IMR-90 (cell line): ENCODE data around the gene ABHD12B. TPM values are rescaled to one million over a fixed set of nuclear protein-coding genes. Genes with fewer than 3 reads are reported as not detected.

Source experiments
- ATAC-seq: fragments of 200-7000 bp; cut with Tn5 transposase; 2 replicates; pipeline ENCODE4 v1.9.1; 2020; ENCODE audit warnings: low read depth, mild to moderate bottlenecking, moderate library complexity
- BruUV-seq: library from RNA; stranded (reverse); fragments of 400-500 nt; replicated peaks from 2 replicates; lab custom pipeline; 2021; lab: Mats Ljungman, UMichigan
- CTCF ChIA-PET: fragments of 300-600 bp; formaldehyde crosslinking; extraction: SDS; loops from one replicate; lab custom pipeline; 2021; ENCODE audit warnings: antibody characterized with exemption; lab: Yijun Ruan, JAX
- POLR2A ChIA-PET: fragments of 300-600 bp; sonication (Branson Sonifier 250); formaldehyde crosslinking; loops from one replicate; lab custom pipeline; 2022; ENCODE audit warnings: antibody characterized with exemption; ENCODE audit not compliant: unreplicated experiment; lab: Charles Lee
- DNase-seq: peaks from one replicate; pipeline ENCODE4 v3.0.0; 2013
- H2AFZ ChIP-seq: replicated peaks from 2 replicates; pipeline ENCODE3; 2013; ENCODE audit warnings: low read length, mild to moderate bottlenecking; ENCODE audit not compliant: poor library complexity
- H2AK5ac ChIP-seq: 2 replicates; pipeline ENCODE4 v1.6.1; 2013; ENCODE audit warnings: low read depth, low read length, inconsistent platforms
- H2AK9ac ChIP-seq: replicated peaks from 2 replicates; pipeline ENCODE3; 2013; ENCODE audit warnings: mild to moderate bottlenecking, low read depth, low read length, moderate library complexity; ENCODE audit not compliant: poor library complexity
- H2BK120ac ChIP-seq: 2 replicates; pipeline ENCODE4 v1.6.1; 2013; ENCODE audit warnings: low read depth, low read length, inconsistent platforms
- H2BK15ac ChIP-seq: 3 replicates; pipeline ENCODE4 v1.6.1; 2013; ENCODE audit warnings: low read depth, low read length, inconsistent platforms
- H2BK20ac ChIP-seq: 2 replicates; pipeline ENCODE4 v1.6.1; 2013; ENCODE audit warnings: low read depth, mild to moderate bottlenecking, inconsistent platforms, low read length, moderate library complexity
- H2BK5ac ChIP-seq: 2 replicates; pipeline ENCODE4 v1.6.1; 2013; ENCODE audit warnings: mild to moderate bottlenecking, low read depth, low read length, inconsistent platforms; ENCODE audit not compliant: poor library complexity, severe bottlenecking
- H3K14ac ChIP-seq: replicated peaks from 2 replicates; pipeline ENCODE4 v1.6.1; 2013; ENCODE audit warnings: low read depth, low read length, inconsistent platforms
- H3K18ac ChIP-seq: 2 replicates; pipeline ENCODE4 v1.6.1; 2013; ENCODE audit warnings: low read depth, low read length, control low read depth
- H3K23ac ChIP-seq: 2 replicates; pipeline ENCODE4 v1.6.1; 2013; ENCODE audit warnings: low read depth, low read length, inconsistent platforms
- H3K27ac ChIP-seq: 2 replicates; pipeline ENCODE4 v1.5.1; 2013; ENCODE audit warnings: mild to moderate bottlenecking, control low read depth, low read length; ENCODE audit not compliant: insufficient read depth
- H3K27me3 ChIP-seq: 2 replicates; pipeline ENCODE4 v1.6.1; 2013; ENCODE audit warnings: low read length; ENCODE audit not compliant: control insufficient read depth, insufficient read depth
- H3K36me3 ChIP-seq: 2 replicates; pipeline ENCODE4 v1.6.1; 2013; ENCODE audit warnings: low read length, mixed read lengths; ENCODE audit not compliant: control insufficient read depth, insufficient read depth
- H3K4ac ChIP-seq: 2 replicates; pipeline ENCODE4 v1.6.1; 2013; ENCODE audit warnings: low read depth, low read length, inconsistent platforms
- H3K4me1 ChIP-seq: 2 replicates; pipeline ENCODE4 v1.6.1; 2013; ENCODE audit warnings: low read length, mixed read lengths; ENCODE audit not compliant: control insufficient read depth, insufficient read depth
- H3K4me2 ChIP-seq: 2 replicates; pipeline ENCODE4 v1.6.1; 2013; ENCODE audit warnings: low read depth, mild to moderate bottlenecking, control low read depth, low read length, moderate library complexity
- H3K4me3 ChIP-seq: 2 replicates; pipeline ENCODE4 v1.5.1; 2013; ENCODE audit warnings: low read depth, mild to moderate bottlenecking, control low read depth, low read length, moderate library complexity; ENCODE audit not compliant: insufficient read depth
- H3K56ac ChIP-seq: 2 replicates; pipeline ENCODE4 v1.6.1; 2013; ENCODE audit warnings: low read length, inconsistent platforms; ENCODE audit not compliant: insufficient read depth; ENCODE audit errors: extremely low read depth
- H3K79me1 ChIP-seq, 2 experiments: 2 replicates each; pipeline ENCODE4 v1.6.1; 2013; ENCODE audit warnings: low read length in 2 of 2, inconsistent platforms in 1 of 2, low read depth in 1 of 2
- H3K9ac ChIP-seq: 2 replicates; pipeline ENCODE4 v1.6.1; 2013; ENCODE audit warnings: low read depth, low read length, control low read depth
- H3K9me1 ChIP-seq: 2 replicates; pipeline ENCODE4 v1.6.1; 2013; ENCODE audit warnings: low read length, inconsistent platforms; ENCODE audit not compliant: insufficient read depth
- H3K9me3 ChIP-seq: 2 replicates; pipeline ENCODE4 v1.6.1; 2013; ENCODE audit warnings: low read length; ENCODE audit not compliant: control insufficient read depth, insufficient read depth
- H4K20me1 ChIP-seq: 2 replicates; pipeline ENCODE4 v1.6.1; 2013; ENCODE audit warnings: low read length, inconsistent platforms; ENCODE audit not compliant: insufficient read depth
- H4K5ac ChIP-seq: 2 replicates; pipeline ENCODE4 v1.6.1; 2013; ENCODE audit warnings: mild to moderate bottlenecking, low read depth, low read length, control low read depth
- H4K8ac ChIP-seq, 2 experiments: 2 replicates each; pipeline ENCODE4 v1.6.1; 2013; ENCODE audit warnings: low read depth in 2 of 2, low read length in 2 of 2, control low read depth in 1 of 2, inconsistent platforms in 1 of 2
- H4K91ac ChIP-seq: 2 replicates; pipeline ENCODE4 v1.6.1; 2013; ENCODE audit warnings: low read depth, low read length, inconsistent platforms; ENCODE audit not compliant: insufficient read depth
- BHLHE40 ChIP-seq: fragments of 150-350 bp; IDR thresholded peaks from 2 replicates; pipeline ENCODE4 v1.6.1; 2016; ENCODE audit warnings: mild to moderate bottlenecking, low read depth, low read length
- FOS ChIP-seq: fragments of 150-350 bp; IDR thresholded peaks from 2 replicates; pipeline ENCODE4 v1.6.1; 2016; ENCODE audit warnings: low read depth, low read length
- MAFK ChIP-seq: IDR thresholded peaks from 2 replicates; pipeline ENCODE4 v1.6.1; 2012; ENCODE audit warnings: low read depth, low read length, improper control_type of control experiment
- MAZ ChIP-seq: IDR thresholded peaks from 2 replicates; pipeline ENCODE4 v1.6.1; 2012; ENCODE audit warnings: low read depth, mild to moderate bottlenecking, low read length, improper control_type of control experiment, moderate library complexity, borderline replicate concordance
- MXI1 ChIP-seq: IDR thresholded peaks from 2 replicates; pipeline ENCODE4 v1.6.1; 2012; ENCODE audit warnings: low read depth, mild to moderate bottlenecking, low read length, moderate library complexity, borderline replicate concordance
- NFE2L2 ChIP-seq: fragments of 150-350 bp; IDR thresholded peaks from 2 replicates; pipeline ENCODE4 v1.6.1; 2016; ENCODE audit warnings: low read depth, mild to moderate bottlenecking, low read length
- POLR2A ChIP-seq: IDR thresholded peaks from 2 replicates; pipeline ENCODE4 v1.6.1; 2012; ENCODE audit warnings: mild to moderate bottlenecking, low read depth, low read length
- RCOR1 ChIP-seq: IDR thresholded peaks from 2 replicates; pipeline ENCODE4 v1.6.1; 2012; ENCODE audit warnings: mild to moderate bottlenecking, low read length, improper control_type of control experiment; ENCODE audit not compliant: insufficient replicate concordance
- SMC3 ChIP-seq: fragments of 150-350 bp; IDR thresholded peaks from 2 replicates; pipeline ENCODE4 v1.6.1; 2016; ENCODE audit warnings: low read depth, mild to moderate bottlenecking, antibody characterized with exemption, low read length, moderate library complexity
- WGBS, 2 experiments: methylation state at CpG; one replicate each; pipeline versions ENCODE4 v1.1.5 to v1.1.7; 2013; ENCODE audit warnings: missing lambda C conversion rate in 2 of 2; ENCODE audit not compliant: insufficient read length in 1 of 2; ENCODE audit errors: extremely low coverage in 2 of 2; 5-methylcytosine and 5-hydroxymethylcytosine counted together
- dilution Hi-C: fragments of 300-500 bp; cut with HindIII; formaldehyde crosslinking; loops from one replicate; pipeline ENCODE4 v1.14.3; 2018; ENCODE audit warnings: low sequenced_read_pairs; ENCODE audit not compliant: unreplicated experiment
- in situ Hi-C: fragments of 300-500 bp; cut with MboI; formaldehyde crosslinking; loops from 3 replicates; pipeline ENCODE4 v1.14.3; 2019; ENCODE audit warnings: low sequenced_read_pairs, inconsistent platforms, mixed read lengths
- intact Hi-C: fragments of 100-400 bp; cut with micrococcal nuclease; formaldehyde crosslinking; loops from 2 replicates; pipeline ENCODE4 v1.10.0; 2022
- polyA plus RNA-seq, 3 experiments: library from polyadenylated mRNA; depleted of rRNA; stranded (reverse); fragments of >200 nt; gene quantifications; 2 replicates each; pipeline ENCODE4 v1.2.3, GENCODE V29; 2012; ENCODE audit warnings: low replicate concordance in 1 of 3
- total RNA-seq: library from RNA; depleted of rRNA; stranded (reverse); fragments of >200 nt; gene quantifications from 2 replicates; pipeline ENCODE4 v1.2.3, GENCODE V29; 2012
- TF ChIP-seq, protein P1 (sequence below): fragments of 150-350 bp; IDR thresholded peaks from 2 replicates; pipeline ENCODE4 v1.6.1; 2017; ENCODE audit warnings: mild to moderate bottlenecking, antibody characterized with exemption, low read length, low read depth
- TF ChIP-seq, protein P2 (sequence below): fragments of 150-350 bp; IDR thresholded peaks from 2 replicates; pipeline ENCODE4 v1.6.1; 2016; ENCODE audit warnings: low read depth, mild to moderate bottlenecking, low read length, moderate library complexity, borderline replicate concordance

ABHD12B gene
- total and polyA plus RNA-seq, 2 of the 4 experiments (the other 2 are of a cell fraction), result 0.18 TPM; not detected in 1

DNA sequence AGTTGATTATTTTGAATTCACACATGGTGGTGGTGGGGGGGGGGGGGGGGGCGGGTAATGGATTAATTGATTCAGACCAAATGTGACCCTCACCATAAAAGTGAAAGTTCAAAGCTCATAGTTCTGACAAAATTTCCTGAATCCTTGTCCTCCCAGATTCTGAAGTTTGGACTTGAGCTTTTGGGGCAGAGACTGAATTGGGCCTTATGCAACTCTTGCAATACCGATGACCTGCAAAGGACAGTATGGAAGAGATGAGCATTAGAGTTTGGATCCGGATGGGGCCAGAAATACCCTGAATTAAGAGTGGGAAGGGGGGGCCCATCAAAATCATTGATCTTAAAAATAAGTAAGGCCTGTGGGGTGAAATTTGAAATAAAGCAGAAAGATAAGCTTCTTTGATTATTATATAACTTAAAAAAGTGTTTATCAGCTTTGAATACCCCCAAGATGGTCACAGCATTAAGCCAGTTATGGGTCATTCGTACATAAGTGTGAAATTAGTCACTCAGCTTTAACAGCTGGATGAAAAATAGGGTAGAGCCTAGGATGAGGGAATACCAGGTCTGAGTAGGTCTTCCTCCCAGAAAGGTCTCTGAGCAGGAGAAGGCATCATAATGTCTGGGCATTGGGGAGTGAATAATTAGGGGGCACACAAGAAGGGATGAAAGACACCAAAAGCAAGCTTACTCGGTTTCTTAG, 74.5 kb downstream of the ABHD12B start:
- no peak for TF ChIP-seq BHLHE40
- no peak for TF ChIP-seq NFE2L2
- no peak for TF ChIP-seq POLR2A
- TF ChIP-seq, protein P1, sequence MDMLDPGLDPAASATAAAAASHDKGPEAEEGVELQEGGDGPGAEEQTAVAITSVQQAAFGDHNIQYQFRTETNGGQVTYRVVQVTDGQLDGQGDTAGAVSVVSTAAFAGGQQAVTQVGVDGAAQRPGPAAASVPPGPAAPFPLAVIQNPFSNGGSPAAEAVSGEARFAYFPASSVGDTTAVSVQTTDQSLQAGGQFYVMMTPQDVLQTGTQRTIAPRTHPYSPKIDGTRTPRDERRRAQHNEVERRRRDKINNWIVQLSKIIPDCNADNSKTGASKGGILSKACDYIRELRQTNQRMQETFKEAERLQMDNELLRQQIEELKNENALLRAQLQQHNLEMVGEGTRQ, result no peak
- TF ChIP-seq, protein P2, sequence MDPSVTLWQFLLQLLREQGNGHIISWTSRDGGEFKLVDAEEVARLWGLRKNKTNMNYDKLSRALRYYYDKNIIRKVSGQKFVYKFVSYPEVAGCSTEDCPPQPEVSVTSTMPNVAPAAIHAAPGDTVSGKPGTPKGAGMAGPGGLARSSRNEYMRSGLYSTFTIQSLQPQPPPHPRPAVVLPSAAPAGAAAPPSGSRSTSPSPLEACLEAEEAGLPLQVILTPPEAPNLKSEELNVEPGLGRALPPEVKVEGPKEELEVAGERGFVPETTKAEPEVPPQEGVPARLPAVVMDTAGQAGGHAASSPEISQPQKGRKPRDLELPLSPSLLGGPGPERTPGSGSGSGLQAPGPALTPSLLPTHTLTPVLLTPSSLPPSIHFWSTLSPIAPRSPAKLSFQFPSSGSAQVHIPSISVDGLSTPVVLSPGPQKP, result no peak
- TF ChIP-seq MXI1, result no peak
- no peak for TF ChIP-seq FOS
- TF ChIP-seq RCOR1, result no peak
- no peak for TF ChIP-seq MAZ
- no peak for TF ChIP-seq MAFK
- TF ChIP-seq SMC3, result no peak
- Histone ChIP-seq H3K9ac (no peak overlapping the region), H2BK15ac (no peak overlapping the region; the same call in 2 of the 3 replicates), H3K79me1 (peaks cover 4% of the 10 kb centered on the region in 2 experiments; a peak in 1 of 4 replicates), H3K4me3 (no peak overlapping the region), H4K91ac (no peak overlapping the region), H2BK20ac (no peak overlapping the region), H3K18ac (no peak overlapping the region), H2AK9ac (no peak overlapping the region), H3K23ac (no peak overlapping the region), H3K4me2 (no peak overlapping the region), H3K9me3 (no peaks in the 10 kb centered on the region), H3K14ac (no peak overlapping the region), H4K20me1 (no peaks in the 10 kb centered on the region), H3K9me1 (no peaks in the 10 kb centered on the region; the same call in 1 of the 2 replicates), H3K36me3 (no peaks in the 10 kb centered on the region), H4K5ac (no peak overlapping the region), H3K27me3 (no peaks in the 10 kb centered on the region), H2BK120ac (no peak overlapping the region), H3K56ac (no peak overlapping the region), H2BK5ac (no peak overlapping the region), H3K4me1 (peaks cover 9% of the 10 kb centered on the region; the same call in 1 of the 2 replicates), H3K4ac (no peak overlapping the region), H2AK5ac (no peak overlapping the region; the same call in 1 of the 2 replicates), H3K27ac (no peak overlapping the region), H4K8ac (no peak overlapping the region), H2AFZ (no peak overlapping the region)
- BruUV-seq, result no TSS peak
- ChIA-PET POLR2A (no interaction called here), CTCF (interaction anchor here (0.6 to 1.9 kb wide), 2 partner anchors 9 to 609 kb away, joined by 6 read pairs; no protein-coding TSS in a partner anchor)
- WGBS, 2 experiments, result 100% methylated on average over 1 of the region's 5 CpGs; no CpG with 5 or more reads in 1 of the 2 experiments
- in situ Hi-C loops, result no loop called here
- DNase-seq (no peak), ATAC-seq (no peak)
- dilution Hi-C loops, result no loop called here
- intact Hi-C loops, result no loop called here
